ENCODE results near the gene MFAP1.
"Not testable (repeated sequence)": the region's sequence is repeated elsewhere in the genome, so short reads cannot be mapped to it uniquely, and the experiment has no call there.

MFAP1 gene

DNA sequence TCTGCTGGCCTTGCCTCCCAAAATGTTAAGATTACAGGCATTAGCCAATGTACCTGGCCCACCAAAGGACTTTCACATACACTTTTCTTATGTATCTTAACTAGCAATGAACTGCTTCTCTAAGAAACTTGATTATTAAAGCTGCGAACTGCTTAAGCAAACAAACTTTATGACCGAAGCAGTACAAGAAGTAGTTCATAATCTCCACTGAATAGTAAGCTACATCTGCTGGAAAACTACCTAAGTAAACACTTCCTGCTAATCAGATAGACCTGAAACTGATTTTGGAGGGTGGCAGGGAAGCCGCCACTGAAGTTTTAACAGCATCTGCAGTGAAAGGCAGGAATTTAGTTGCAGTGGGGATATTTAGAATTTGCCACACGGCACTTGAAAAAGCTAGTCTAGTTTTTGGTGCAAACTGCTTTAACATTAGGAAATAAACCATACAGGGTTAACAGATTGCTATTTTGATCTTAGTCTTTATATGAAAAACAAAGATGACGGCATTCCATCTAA is 16.0 kb downstream of the MFAP1 start:
- DNase-seq (ENCODE audit: low read depth): no peak
- TF ChIP-seq, protein P1, sequence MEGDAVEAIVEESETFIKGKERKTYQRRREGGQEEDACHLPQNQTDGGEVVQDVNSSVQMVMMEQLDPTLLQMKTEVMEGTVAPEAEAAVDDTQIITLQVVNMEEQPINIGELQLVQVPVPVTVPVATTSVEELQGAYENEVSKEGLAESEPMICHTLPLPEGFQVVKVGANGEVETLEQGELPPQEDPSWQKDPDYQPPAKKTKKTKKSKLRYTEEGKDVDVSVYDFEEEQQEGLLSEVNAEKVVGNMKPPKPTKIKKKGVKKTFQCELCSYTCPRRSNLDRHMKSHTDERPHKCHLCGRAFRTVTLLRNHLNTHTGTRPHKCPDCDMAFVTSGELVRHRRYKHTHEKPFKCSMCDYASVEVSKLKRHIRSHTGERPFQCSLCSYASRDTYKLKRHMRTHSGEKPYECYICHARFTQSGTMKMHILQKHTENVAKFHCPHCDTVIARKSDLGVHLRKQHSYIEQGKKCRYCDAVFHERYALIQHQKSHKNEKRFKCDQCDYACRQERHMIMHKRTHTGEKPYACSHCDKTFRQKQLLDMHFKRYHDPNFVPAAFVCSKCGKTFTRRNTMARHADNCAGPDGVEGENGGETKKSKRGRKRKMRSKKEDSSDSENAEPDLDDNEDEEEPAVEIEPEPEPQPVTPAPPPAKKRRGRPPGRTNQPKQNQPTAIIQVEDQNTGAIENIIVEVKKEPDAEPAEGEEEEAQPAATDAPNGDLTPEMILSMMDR (conservative IDR thresholded peaks at IDR 0.05; ENCODE audit: low read length): no peak
- no peak overlapping the region for H3K4me3 ChIP-seq (ENCODE audit: low read length)

DNA sequence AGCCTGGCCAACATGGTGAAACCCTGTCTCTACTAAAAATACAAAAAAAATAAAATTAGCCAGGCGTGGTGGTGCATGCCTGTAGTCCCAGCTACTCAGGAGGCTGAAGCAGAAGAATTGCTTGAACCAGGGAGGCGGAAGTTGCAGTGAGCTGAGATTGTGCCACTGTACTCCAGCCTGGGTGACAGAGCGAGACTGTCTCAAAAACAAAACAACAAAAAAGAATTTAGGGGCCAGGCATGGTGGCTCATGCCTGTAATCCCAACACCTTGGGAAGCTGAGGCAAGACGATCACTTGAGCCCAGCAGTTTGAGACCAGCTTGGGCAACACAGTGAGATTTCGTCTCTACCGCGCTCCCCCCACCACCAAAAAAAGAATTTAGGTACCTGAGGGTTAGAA is 21.8 kb downstream of the MFAP1 start:
- DNase-seq (ENCODE audit: low read depth): not testable (repeated sequence)

DNA sequence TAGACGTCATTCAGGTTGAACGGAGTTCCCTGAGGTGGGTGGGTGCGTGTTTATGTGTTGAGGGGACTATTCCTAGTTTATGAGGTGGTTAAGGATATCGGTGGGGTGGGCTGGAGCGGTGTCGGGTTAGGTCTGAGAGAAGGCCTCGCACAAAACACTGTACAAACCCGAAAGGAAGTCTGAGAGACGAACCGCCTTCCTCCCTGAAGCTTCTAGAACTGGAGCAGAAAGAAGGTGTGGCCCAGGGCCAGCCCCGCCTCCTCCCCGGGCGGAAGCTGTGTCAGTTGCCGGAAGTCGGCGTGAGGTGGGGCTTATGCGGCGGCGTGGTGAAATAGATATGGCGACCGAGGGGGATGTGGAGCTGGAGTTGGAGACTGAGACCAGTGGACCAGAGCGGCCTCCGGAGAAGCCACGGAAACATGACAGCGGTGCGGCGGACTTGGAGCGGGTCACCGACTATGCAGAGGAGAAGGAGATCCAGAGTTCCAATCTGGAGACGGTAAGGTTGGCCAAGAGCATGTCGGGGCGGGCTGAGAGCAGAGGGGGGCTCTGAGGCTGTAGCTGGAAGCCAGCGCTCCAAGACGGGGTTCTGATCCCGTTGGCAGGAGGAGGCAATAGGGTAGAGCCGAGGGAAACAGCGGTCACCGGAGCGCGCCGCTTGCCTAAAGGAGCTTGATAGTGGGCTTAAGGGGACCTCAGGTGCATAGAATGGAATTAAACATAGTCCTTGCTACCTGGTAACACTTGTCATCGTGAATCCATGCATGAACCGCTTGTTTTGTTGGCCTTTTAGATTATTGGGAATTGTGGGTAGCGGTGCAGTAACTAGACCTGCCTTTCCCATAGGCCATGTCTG is 24.0 kb downstream of the MFAP1 start, which contains the start of gene HYPK:
Gene HYPK (plus strand): TSS at position 314 of the 856 bp plus-strand sequence. CDS start 24 bp downstream, at position 338.
- peak within 1 kb of the TSS; percentile 99 for H3K4me3 ChIP-seq (ENCODE audit: low read length)
- DNase-seq (ENCODE audit: low read depth): peak; percentile 88
- TF ChIP-seq, protein P1 (conservative IDR thresholded peaks at IDR 0.05; ENCODE audit: low read length): no peak

More for the DNA sequence above, 21.8 kb downstream of the MFAP1 start:
- not testable (repeated sequence) for H3K4me3 ChIP-seq (ENCODE audit: low read length)

DNA sequence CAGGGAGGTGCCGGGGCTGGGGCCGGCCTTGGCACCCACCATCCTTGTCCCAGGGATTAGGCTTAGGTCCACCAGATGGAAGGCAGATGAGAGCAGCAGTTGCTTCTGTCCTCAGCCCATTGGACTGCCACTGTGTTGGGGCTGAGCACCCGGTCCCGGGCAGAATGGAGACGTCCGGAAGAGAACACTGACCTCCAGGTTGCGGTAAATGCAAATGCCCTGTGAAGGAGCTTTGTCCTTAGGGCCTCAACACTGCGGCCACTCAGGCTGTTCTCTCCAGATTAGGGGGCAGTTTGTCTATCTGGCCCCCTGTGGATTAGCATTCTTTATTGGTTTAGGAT is 24.6 kb downstream of the MFAP1 start, which contains the start of gene SERINC4:
Gene SERINC4 (minus strand): TSS at position 276 of the 341 bp plus-strand sequence. CDS start 234 bp downstream, at position 42.
- DNase-seq (ENCODE audit: low read depth): no peak
- peak within 1 kb of the TSS; percentile 99 for H3K4me3 ChIP-seq (ENCODE audit: low read length)
- TF ChIP-seq, protein P1 (conservative IDR thresholded peaks at IDR 0.05; ENCODE audit: low read length): no peak

DNA sequence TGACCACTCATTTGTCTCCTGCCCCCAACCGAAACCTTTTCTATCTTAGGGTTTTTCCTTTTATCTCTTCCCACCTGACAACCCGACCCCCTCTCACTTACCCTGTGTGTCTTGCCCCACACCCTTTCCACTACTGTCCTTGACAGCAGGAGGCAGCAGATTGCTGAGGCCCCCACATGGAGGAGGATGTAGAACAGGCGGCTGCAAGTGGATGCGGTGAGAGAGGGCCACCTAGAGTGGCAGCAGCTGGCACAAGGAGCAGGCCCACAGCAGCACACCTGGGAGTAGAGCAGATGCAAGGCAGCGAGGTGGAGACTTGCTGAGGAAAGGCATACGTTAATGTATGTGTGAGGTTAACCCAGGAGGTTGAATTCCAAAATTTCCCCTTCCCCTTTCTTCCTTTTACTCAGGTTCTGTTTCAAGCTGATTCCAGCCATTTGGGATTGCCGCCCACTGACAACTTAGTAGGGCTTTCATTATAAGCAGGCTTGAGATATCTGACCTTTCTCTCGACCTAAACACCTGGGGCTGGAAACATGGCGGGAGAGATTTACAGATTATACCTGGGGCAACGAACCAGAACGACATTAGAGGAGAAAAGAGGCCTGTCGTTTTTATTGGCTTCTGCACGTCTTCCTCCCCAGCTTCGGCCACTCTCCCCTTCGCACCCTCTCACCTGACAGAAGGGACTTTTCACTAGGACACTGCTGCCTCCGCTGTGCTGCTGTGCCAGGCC is 25.1 kb downstream of the MFAP1 start:
- TF ChIP-seq, protein P1 (conservative IDR thresholded peaks at IDR 0.05; ENCODE audit: low read length): no peak
- H3K4me3 ChIP-seq (ENCODE audit: low read length): no peak overlapping the region
- DNase-seq (ENCODE audit: low read depth): no peak

DNA sequence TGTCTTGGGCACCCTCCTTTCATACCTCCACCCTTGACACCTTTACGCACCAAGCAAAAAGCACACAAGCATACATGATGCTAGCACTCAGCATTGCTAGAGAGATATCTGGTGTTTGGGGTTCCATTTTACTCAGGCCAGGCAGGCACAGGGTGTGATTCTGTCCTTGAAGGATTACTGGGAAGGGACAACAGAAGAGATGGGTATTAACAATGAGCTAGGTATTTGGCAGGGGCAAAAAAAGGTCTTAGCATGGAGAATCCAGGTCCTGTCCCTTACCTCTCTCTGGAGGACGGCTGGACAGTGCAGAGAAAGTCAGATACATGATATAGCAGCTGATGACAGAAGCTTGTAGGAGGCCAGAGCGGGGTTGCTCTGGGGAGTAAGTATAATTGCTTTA is 27.9 kb downstream of the MFAP1 start:
- no peak for DNase-seq (ENCODE audit: low read depth)
- TF ChIP-seq, protein P1 (conservative IDR thresholded peaks at IDR 0.05; ENCODE audit: low read length): no peak
- H3K4me3 ChIP-seq (ENCODE audit: low read length): no peak overlapping the region

GRCh38 chr15:43795997-43796396 is 28.5 kb downstream of the MFAP1 start:
- H3K4me3 ChIP-seq (ENCODE audit: low read length): no peak overlapping the region
- TF ChIP-seq, protein P1 (conservative IDR thresholded peaks at IDR 0.05; ENCODE audit: low read length): no peak
- DNase-seq (ENCODE audit: low read depth): no peak

All from AG10803 (cell line).